C4-2B (cell line): Measurements from ENCODE around the gene MAP2K2.

Experiments
- H3K27ac ChIP-seq: fragments of 450-650 bp; 2 replicates; pipeline ENCODE4 v1.5.1; 2017
- ZFX ChIP-seq: fragments of 450-650 bp; IDR thresholded peaks from 2 replicates; pipeline ENCODE4 v1.6.1; 2017
- TF ChIP-seq, protein P1 (sequence below): fragments of 450-650 bp; conservative IDR thresholded peaks from 2 replicates; pipeline ENCODE4 v1.5.1; 2017; ENCODE audit warnings: mild to moderate bottlenecking

The MAP2K2 gene

DNA sequence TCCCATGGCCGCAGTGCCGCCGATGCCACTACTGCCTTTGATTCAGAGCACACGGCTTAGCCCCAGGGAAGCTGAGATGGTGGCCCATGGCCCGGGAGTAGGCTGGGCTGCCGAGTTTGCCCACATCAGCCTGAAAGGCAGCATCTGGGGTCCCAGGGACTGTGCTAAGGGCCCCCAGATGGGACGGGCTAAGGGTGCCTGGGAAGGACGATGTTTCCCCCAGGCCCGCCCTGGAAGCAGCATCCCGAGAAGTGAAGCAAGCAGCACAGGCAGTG, 22.5 kb downstream of the MAP2K2 start:
- no peak overlapping the region for H3K27ac ChIP-seq
- no peak for TF ChIP-seq ZFX
- TF ChIP-seq, protein P1, sequence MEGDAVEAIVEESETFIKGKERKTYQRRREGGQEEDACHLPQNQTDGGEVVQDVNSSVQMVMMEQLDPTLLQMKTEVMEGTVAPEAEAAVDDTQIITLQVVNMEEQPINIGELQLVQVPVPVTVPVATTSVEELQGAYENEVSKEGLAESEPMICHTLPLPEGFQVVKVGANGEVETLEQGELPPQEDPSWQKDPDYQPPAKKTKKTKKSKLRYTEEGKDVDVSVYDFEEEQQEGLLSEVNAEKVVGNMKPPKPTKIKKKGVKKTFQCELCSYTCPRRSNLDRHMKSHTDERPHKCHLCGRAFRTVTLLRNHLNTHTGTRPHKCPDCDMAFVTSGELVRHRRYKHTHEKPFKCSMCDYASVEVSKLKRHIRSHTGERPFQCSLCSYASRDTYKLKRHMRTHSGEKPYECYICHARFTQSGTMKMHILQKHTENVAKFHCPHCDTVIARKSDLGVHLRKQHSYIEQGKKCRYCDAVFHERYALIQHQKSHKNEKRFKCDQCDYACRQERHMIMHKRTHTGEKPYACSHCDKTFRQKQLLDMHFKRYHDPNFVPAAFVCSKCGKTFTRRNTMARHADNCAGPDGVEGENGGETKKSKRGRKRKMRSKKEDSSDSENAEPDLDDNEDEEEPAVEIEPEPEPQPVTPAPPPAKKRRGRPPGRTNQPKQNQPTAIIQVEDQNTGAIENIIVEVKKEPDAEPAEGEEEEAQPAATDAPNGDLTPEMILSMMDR, result no peak

DNA sequence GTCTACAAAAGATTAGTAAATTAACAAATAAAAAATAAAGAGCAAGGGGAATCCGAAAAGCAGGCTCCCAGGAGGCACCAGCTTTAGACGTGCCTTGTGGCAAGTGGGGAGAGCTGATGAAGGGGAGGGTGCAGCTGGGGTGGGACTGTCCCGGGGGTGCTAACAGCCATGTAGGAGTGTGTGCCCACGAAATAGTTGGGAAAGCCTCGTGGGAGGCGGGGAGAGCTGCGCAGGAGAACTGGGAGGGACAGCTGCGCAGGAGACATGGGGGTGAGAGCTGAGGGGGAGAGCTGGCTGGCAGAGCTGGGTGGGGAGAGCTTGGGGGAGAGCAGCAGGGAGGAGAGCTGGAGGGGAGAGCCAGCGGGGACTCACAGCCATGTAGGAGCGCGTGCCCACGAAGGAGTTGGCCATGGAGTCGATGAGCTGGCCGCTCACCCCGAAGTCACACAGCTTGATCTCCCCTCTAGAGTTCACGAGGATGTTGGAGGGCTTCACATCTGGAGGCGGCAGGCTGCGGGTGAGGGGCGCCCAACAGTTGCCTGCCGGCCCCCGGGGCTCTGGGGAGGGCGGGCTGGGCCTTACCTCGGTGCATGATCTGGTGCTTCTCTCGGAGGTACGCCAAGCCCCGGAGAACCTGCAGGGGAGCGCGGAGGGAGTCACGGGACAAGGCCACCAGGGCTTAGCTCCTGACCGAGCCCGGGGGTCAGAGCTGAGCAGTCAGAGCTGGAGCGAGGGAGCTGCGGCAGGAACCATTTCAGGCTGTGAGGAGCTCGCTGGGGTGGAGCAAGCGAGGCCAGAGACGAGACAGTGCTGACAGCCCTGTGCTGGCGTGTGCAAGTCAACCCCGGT, 23.1 kb downstream of the MAP2K2 start:
- no peak overlapping the region for H3K27ac ChIP-seq
- no peak for TF ChIP-seq ZFX
- TF ChIP-seq, protein P1, result no peak

DNA sequence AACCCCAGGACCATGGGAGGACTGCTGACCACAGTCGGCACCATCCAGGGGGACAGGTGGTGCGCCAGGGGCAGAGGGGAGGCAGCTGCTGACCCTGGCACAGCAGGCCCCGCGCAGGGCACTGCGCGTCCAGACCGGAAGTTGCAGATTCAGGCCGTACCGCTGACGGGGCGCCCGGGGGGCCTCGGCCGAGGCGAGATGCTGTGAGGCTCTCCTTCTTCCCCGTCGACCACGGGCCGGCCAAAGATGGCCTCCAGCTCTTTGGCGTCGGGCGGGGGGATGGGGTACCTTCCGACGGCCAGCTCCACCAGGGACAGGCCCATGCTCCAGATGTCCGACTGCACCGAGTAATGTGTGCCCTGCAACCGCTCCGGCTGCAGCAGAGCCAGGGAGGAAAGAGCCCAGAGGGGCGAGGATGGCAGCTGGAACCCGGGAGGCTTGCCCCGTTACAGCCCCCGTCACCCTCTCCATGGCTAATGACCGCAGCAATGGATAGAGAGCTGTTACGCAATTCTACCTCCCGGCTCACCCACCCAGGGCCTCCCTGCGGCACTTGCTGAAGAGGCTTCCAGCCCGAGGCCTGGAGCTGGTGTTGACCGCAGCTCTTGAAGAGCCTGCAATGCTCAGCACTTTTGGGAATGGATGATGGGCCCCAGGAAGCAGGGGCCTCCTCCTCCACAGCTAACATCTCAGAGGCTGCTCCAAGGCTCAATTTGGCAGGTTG, 24.7 kb downstream of the MAP2K2 start:
- no peak overlapping the region for H3K27ac ChIP-seq
- TF ChIP-seq, protein P1, result no peak
- no peak for TF ChIP-seq ZFX

DNA sequence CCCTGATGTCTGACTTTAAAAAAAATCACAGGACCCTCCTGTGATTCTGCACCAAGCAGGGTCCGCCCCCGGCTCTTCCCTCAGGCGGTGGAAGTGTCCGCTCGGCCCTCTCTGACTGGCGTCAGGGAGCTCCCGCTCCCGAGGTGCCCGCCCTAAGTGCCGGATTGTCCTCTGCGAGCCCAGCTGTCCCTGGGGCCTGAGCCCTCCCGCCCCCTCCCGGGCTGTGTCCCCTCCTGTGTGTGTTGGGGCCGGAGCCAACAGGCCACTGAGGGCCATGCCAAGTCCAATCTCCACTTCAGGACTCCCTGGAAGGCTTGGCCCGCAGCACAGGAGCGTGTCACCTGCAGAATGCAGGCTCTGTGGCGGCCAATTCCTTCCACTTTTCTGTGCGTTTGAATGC, 25.4 kb downstream of the MAP2K2 start:
- TF ChIP-seq ZFX, result no peak
- TF ChIP-seq, protein P1, result no peak
- no peak overlapping the region for H3K27ac ChIP-seq

DNA sequence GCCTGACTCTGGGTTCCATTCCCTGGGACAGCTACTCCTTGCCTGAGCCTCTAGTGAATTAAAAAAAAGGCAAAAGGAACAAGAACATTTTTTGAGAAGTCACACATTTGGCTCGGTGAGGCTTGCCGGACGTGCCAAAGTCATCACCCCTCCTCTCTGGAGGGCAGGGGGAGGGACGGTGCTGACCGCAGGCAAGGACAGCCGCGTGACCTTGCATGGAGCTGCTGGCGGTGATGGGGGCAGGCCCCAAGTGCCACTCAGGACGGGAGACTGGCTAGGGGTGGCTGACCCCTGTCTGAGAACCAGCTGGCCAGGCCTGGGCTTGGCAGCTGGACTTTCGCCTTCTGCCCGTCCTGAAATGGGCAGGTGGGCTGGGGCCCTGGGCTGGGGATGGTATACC, 26.4 kb downstream of the MAP2K2 start:
- TF ChIP-seq, protein P1, result no peak
- no peak for TF ChIP-seq ZFX
- no peak overlapping the region for H3K27ac ChIP-seq

DNA sequence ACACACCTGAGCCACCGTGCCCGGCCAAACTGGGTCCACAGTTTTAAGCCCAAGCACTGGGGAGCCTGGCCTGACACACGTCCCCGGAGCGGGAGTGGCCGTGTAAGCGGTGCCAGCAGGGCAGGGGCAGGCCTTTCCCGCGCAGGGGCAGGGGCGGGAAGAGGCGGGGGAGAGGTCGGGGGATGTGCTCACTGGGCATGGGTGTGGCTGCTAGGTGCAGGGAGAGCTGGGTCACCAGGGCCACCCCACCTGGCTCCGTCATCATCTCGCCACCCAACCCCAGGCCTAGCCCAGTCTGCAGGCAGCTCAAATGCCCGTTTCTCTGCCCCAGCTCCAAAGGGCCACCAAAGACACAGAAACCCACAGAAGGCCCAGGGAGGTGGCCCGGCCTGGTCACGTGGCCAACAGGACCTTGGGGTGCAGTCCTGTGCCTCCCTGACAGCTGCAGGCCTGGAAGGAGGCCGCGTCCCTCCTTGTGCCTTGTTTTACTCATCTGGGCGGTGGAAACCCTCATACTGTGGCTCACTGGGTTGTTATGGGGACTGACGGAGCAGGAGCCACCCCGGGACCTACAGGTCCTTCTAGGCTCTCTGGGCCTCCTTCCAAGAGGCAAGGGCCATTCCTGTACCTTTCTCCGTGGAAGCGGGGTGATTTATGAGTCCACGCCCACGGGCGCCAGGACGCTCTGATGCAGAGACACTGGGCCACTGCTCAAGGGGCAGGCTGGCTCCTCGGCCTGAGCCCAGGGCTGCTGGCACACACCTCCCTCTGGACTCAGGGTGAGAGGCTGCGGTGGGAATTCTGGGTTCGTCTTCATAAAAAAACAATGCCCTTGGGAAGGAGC, 27.7 kb downstream of the MAP2K2 start:
- no peak overlapping the region for H3K27ac ChIP-seq
- TF ChIP-seq ZFX, result no peak
- TF ChIP-seq, protein P1, result no peak

DNA sequence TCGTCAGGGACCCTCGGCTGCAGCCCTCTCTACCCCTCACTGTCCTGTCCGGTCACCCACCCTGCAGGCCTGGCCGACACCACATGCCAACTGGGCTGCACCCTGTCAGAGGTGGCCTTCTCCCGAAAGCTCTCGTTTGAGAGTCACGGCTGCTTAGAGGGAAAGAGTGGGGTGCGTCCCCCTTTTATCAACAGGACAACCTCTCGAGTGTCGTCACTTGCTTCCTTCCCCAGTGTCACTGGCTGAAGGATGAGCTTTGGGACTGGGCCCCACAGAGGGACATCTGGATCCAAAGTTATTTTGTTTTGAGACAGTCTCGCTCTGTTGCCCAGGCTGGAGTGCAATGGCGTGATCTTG, 28.5 kb downstream of the MAP2K2 start:
- TF ChIP-seq ZFX, result no peak
- TF ChIP-seq, protein P1, result no peak
- no peak overlapping the region for H3K27ac ChIP-seq
